ENCODE results near the gene DHX15. TPM values are rescaled to one million over a fixed set of nuclear protein-coding genes. Genes with fewer than 3 reads are reported as not detected.

DHX15 gene
- total RNA-seq, 1 donor from 2014 or later, result 130 TPM

- Histone ChIP-seq H3K27me3 (ENCODE audit: insufficient read depth, low read length) (no peaks in the 10 kb centered on the region), H3K4me1 (ENCODE audit: insufficient read depth, low read length) (peaks cover 8% of the 10 kb centered on the region), H3K9me3 (ENCODE audit: insufficient read depth, low read depth, low read length) (no peaks in the 10 kb centered on the region), H3K36me3 (ENCODE audit: insufficient read depth, low read length) (no peaks in the 10 kb centered on the region), H3K4me3 (ENCODE audit: insufficient read depth, low read depth, low read length) (no peak overlapping the region), H3K9ac (ENCODE audit: low read length) (no peak overlapping the region), H3K27ac (ENCODE audit: low read depth, low read length) (no peak overlapping the region), H3K79me2 (ENCODE audit: insufficient read depth, low read length) (no peaks in the 10 kb centered on the region), H4K20me1 (ENCODE audit: insufficient read depth, low read length) (no peaks in the 10 kb centered on the region), H3K4me2 (ENCODE audit: low read length) (peak overlapping the region; percentile 36), H2AFZ (ENCODE audit: low read depth, low read length) (no peak overlapping the region)
- Mint-ChIP-seq H3K9me3 (ENCODE audit: unreplicated experiment) (no peaks in the 10 kb centered on the region), H3K4me3 (ENCODE audit: unreplicated experiment) (no peak overlapping the region), H3K27me3 (ENCODE audit: low read depth, unreplicated experiment) (peaks cover 10% of the 10 kb centered on the region), H3K27ac (ENCODE audit: unreplicated experiment) (no peak overlapping the region), H3K4me1 (ENCODE audit: low read depth, unreplicated experiment) (peaks cover 2% of the 10 kb centered on the region), H3K36me3 (ENCODE audit: low read depth, unreplicated experiment) (no peaks in the 10 kb centered on the region)
- DNase-seq (ENCODE audit: low read depth) (peak; percentile 81), FAIRE-seq (no peak)
- TF ChIP-seq EZH2 (IDR thresholded peaks at IDR 0.05; ENCODE audit: insufficient read depth, low read length) (peak; percentile 20), CTCF (IDR thresholded peaks at IDR 0.05; ENCODE audit: insufficient read depth, low read depth, low read length) (no peak)
Measured at GRCh38 chr4:24477919-24478318, 106.4 kb downstream of the DHX15 start.

Small RNAs within 50 kb of the gene (microRNA-seq; reads per million reads assigned to microRNA genes)
- gene MIR573, result 2.5 reads per million

Other genes with a start within 250 kb of the DHX15 start
- gene SOD3, start 211.0 kb upstream of the DHX15 start, total RNA-seq, result 8.6 and 12.0 TPM in 2 replicates

Measured in astrocyte (in vitro differentiated cells and primary cell).